K562 (cell line): ENCODE results near the gene TSC22D1. TPM values are rescaled to one million over a fixed set of nuclear protein-coding genes. Genes with fewer than 3 reads are reported as not detected.

Source experiments
- ARNT ChIP-seq, 2 experiments: fragments of 450-650 bp; IDR thresholded peaks; 2 replicates each; pipeline ENCODE4 v1.6.1; 2016; ENCODE audit warnings: mild to moderate bottlenecking in 1 of 2
- BMI1 ChIP-seq: fragments of 150-350 bp; IDR thresholded peaks from 2 replicates; pipeline ENCODE4 v1.6.1; 2014; ENCODE audit warnings: low read length
- EP400 ChIP-seq: fragments of 450-650 bp; IDR thresholded peaks from 2 replicates; pipeline ENCODE4 v1.6.1; 2017; ENCODE audit warnings: antibody characterized with exemption, mild to moderate bottlenecking, moderate library complexity
- ERF ChIP-seq: fragments of 450-650 bp; formaldehyde crosslinking; IDR thresholded peaks from 2 replicates; pipeline ENCODE4 v1.4.0; 2020; ENCODE audit warnings: mild to moderate bottlenecking, mixed read lengths
- FOXM1 ChIP-seq, 2 experiments: fragments of 450-650 bp in 1 of 2; sonication (generic) in 1 of 2; formaldehyde crosslinking in 1 of 2; IDR thresholded peaks; 2 replicates each; pipeline versions ENCODE4 v1.6.1 to v1.9.0; 2017 to 2022; ENCODE audit warnings: low read depth in 2 of 2, mild to moderate bottlenecking in 2 of 2, missing genetic modification reagents in 1 of 2, moderate library complexity in 1 of 2
- GATA2 ChIP-seq: sonication (generic); formaldehyde crosslinking; IDR thresholded peaks from 2 replicates; pipeline ENCODE4 v1.4.0; 2020; ENCODE audit warnings: mild to moderate bottlenecking, missing genetic modification reagents
- HDAC3 ChIP-seq: fragments of 450-650 bp; IDR thresholded peaks from 2 replicates; pipeline ENCODE4 v1.6.1; 2018; ENCODE audit warnings: borderline replicate concordance, mild to moderate bottlenecking, moderate library complexity; ENCODE audit not compliant: partially characterized antibody
- HNRNPLL ChIP-seq: fragments of 200-400 bp; formaldehyde crosslinking; IDR thresholded peaks from 2 replicates; pipeline ENCODE4 v1.6.1; 2017; ENCODE audit warnings: low read length, low read depth, mild to moderate bottlenecking; ENCODE audit not compliant: poor library complexity, severe bottlenecking
- ILK ChIP-seq: fragments of 450-650 bp; IDR thresholded peaks from 2 replicates; pipeline ENCODE4 v1.6.1; 2016; ENCODE audit warnings: missing genetic modification characterization, low read depth, mild to moderate bottlenecking, missing compliant biosample characterization, moderate library complexity, borderline replicate concordance
- KAT2B ChIP-seq: IDR thresholded peaks from one replicate; pipeline ENCODE4 v1.6.1; 2012; ENCODE audit warnings: low read depth, mild to moderate bottlenecking, control low read depth, inconsistent platforms, low read length, moderate library complexity
- KLF1 ChIP-seq: fragments of 450-650 bp; IDR thresholded peaks from 2 replicates; pipeline ENCODE4 v1.6.1; 2016; ENCODE audit warnings: missing genetic modification characterization, missing compliant biosample characterization
- MECOM ChIP-seq: fragments of 250-450 bp; sonication (Bioruptor Pico); IDR thresholded peaks from 2 replicates; pipeline ENCODE4 v1.8.0; 2022; ENCODE audit warnings: inconsistent platforms
- MYC ChIP-seq, 2 experiments: fragments of 250-450 bp in 1 of 2; sonication (Bioruptor Pico) in 1 of 2; IDR thresholded peaks; 2 replicates each; pipeline versions ENCODE4 v1.5.1 to v1.6.1; 2012 to 2021; ENCODE audit warnings: low read depth in 2 of 2, borderline replicate concordance in 1 of 2, improper control_type of control experiment in 1 of 2, low read length in 1 of 2, mild to moderate bottlenecking in 1 of 2, moderate library complexity in 1 of 2
- NCOA4 ChIP-seq: fragments of 450-650 bp; IDR thresholded peaks from 2 replicates; pipeline ENCODE4 v1.6.1; 2018; ENCODE audit warnings: mild to moderate bottlenecking; ENCODE audit not compliant: partially characterized antibody
- PHF21A ChIP-seq: fragments of 450-650 bp; IDR thresholded peaks from 2 replicates; pipeline ENCODE4 v1.6.1; 2017; ENCODE audit warnings: low read depth, borderline replicate concordance
- RBM25 ChIP-seq: fragments of 200-400 bp; formaldehyde crosslinking; IDR thresholded peaks from 2 replicates; pipeline ENCODE4 v1.6.1; 2018; ENCODE audit warnings: low read length, low read depth, moderate library complexity; ENCODE audit not compliant: severe bottlenecking
- SIN3A ChIP-seq, 2 experiments: fragments of 150-350 bp in 1 of 2; IDR thresholded peaks; 2 replicates each; pipeline ENCODE4 v1.6.1; 2011 to 2016; ENCODE audit warnings: borderline replicate concordance in 2 of 2, low read depth in 2 of 2, low read length in 2 of 2, mild to moderate bottlenecking in 2 of 2, moderate library complexity in 2 of 2; ENCODE audit not compliant: control insufficient read depth in 1 of 2
- TAF15 ChIP-seq: fragments of 200-400 bp; formaldehyde crosslinking; IDR thresholded peaks from 2 replicates; pipeline ENCODE4 v1.6.1; 2017; ENCODE audit warnings: mild to moderate bottlenecking, low read depth, low read length, moderate library complexity
- TEAD1 ChIP-seq, 2 experiments: fragments of 450-650 bp in 1 of 2; sonication (generic) in 1 of 2; formaldehyde crosslinking; IDR thresholded peaks; 2 replicates each; pipeline versions ENCODE4 v1.4.0 to v1.8.0; 2020 to 2022; ENCODE audit warnings: mild to moderate bottlenecking in 2 of 2, missing genetic modification reagents in 1 of 2
- U2AF2 ChIP-seq: fragments of 200-400 bp; formaldehyde crosslinking; optimal IDR thresholded peaks from 2 replicates; pipeline ENCODE3; 2017; ENCODE audit warnings: low read depth, mild to moderate bottlenecking, low read length
- ZNF217 ChIP-seq: sonication (generic); formaldehyde crosslinking; IDR thresholded peaks from 2 replicates; pipeline ENCODE4 v1.8.0; 2022; ENCODE audit warnings: mild to moderate bottlenecking, missing genetic modification reagents
- ZNF311 ChIP-seq: fragments of 250-450 bp; sonication (Bioruptor Pico); IDR thresholded peaks from 2 replicates; pipeline ENCODE4 v1.4.0; 2020; ENCODE audit warnings: mild to moderate bottlenecking, moderate library complexity
- ZNF764 ChIP-seq: fragments of 250-450 bp; sonication (Bioruptor Pico); IDR thresholded peaks from 2 replicates; pipeline ENCODE4 v1.4.0; 2020; ENCODE audit warnings: low read depth, mild to moderate bottlenecking, moderate library complexity
- ZNF766 ChIP-seq: fragments of 200-800 bp; sonication (Bioruptor generic); conservative IDR thresholded peaks from 2 replicates; pipeline ENCODE4 v1.6.1; 2016; ENCODE audit warnings: missing genetic modification characterization, missing compliant biosample characterization
- polyA plus RNA-seq, 8 experiments: library from polyadenylated mRNA; depleted of rRNA in 4 of 8; stranded (reverse) in 5 of 8; unstranded in 3 of 8; fragments of >200 nt; fragmentation: Nextera tagmentation in 2 of 8; fragmentation: Illumina TruSeq in 1 of 8; extraction: Ambion mirVana in 2 of 8; extraction: Trizol in 1 of 8; gene quantifications; 2 replicates each; pipeline versions ENCODE4 v1.2.1 to v1.2.3, GENCODE V29; 2011 to 2014; ENCODE audit warnings: inconsistent platforms in 1 of 8, missing spikeins in 1 of 8
- total RNA-seq, 7 experiments: library from RNA; depleted of rRNA in 6 of 7; stranded (reverse); fragments of >200 nt in 6 of 7; fragmentation: Illumina TruSeq in 2 of 7; extraction: Trizol in 2 of 7; gene quantifications; 2 replicates each; pipeline versions ENCODE4 v1.2.1 to v1.2.3, GENCODE V29; 2011 to 2021; ENCODE audit warnings: low replicate concordance in 1 of 7
- TF ChIP-seq, protein P1 (sequence below): fragments of 450-650 bp; IDR thresholded peaks from 2 replicates; pipeline ENCODE4 v1.6.1; 2018; ENCODE audit warnings: mild to moderate bottlenecking, low read depth; ENCODE audit not compliant: partially characterized antibody
- TF ChIP-seq, protein P2 (sequence below): fragments of 200-400 bp; formaldehyde crosslinking; IDR thresholded peaks from 2 replicates; pipeline ENCODE4 v1.6.1; 2017; ENCODE audit warnings: mild to moderate bottlenecking, low read depth, low read length, moderate library complexity

The TSC22D1 gene
- total and polyA plus RNA-seq, 9 of the 15 experiments (the other 6 are each of a cell fraction or from before 2014, with no cell fraction given): 2.6 to 19.8 (median 8.4) TPM

DNA sequence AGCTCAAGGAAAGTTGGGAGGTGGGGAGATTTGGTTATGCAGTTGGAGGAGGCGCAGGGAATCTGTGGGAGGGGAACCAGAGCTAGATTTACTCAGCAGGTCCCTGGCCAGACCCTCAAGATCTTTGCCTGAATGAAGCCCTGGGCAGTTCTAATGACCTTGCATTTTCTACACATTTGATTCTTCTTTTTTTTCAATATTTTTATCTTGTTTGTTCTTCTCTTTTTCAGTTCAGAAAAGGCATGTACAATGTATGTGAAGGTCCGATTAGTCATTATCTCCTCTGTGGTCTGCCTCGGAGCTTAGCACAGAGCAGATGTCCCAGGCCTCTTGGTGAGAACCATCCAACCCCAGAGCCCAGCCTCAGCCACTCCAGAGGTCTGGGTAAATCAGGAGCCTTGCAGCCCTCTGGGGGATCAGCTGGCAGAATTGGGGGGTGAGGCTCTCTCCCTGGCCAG lies 178.3 kb downstream of the TSC22D1 start (continued):
- TF ChIP-seq, protein P1, sequence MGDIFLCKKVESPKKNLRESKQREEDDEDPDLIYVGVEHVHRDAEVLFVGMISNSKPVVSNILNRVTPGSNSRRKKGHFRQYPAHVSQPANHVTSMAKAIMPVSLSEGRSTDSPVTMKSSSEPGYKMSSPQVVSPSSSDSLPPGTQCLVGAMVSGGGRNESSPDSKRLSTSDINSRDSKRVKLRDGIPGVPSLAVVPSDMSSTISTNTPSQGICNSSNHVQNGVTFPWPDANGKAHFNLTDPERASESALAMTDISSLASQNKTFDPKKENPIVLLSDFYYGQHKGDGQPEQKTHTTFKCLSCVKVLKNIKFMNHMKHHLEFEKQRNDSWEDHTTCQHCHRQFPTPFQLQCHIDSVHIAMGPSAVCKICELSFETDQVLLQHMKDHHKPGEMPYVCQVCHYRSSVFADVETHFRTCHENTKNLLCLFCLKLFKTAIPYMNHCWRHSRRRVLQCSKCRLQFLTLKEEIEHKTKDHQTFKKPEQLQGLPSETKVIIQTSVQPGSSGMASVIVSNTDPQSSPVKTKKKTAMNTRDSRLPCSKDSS: no peak
- TF ChIP-seq NCOA4 (no peak), PHF21A (peak; percentile 35; the same call in 1 of the 2 replicates), ZNF311 (CRISPR knock-in tag) (no peak), EP400 (peak; percentile 19; the same call in 1 of the 2 replicates), ILK (no peak), BMI1 (no peak), FOXM1 (IDR thresholded peaks at IDR 0.05; ENCODE audit: low read depth) (peak; percentile 91), FOXM1 (CRISPR knock-in tag; IDR thresholded peaks at IDR 0.05; ENCODE audit: low read depth) (no peak), ZNF766 (peak; percentile 52), HNRNPLL (no peak), KLF1 (tag) (no peak), KAT2B (no peak), MYC (IDR thresholded peaks at IDR 0.05; ENCODE audit: low read depth, low read length) (no peak), MYC (CRISPR knock-in tag; IDR thresholded peaks at IDR 0.05; ENCODE audit: borderline replicate concordance, low read depth) (no peak), TEAD1 (CRISPR knock-in tag; IDR thresholded peaks at IDR 0.05) (0 out of 4 replicates have a peak, but pooled peaks of 1 of the 2 experiments have one; percentile 17), RBM25 (no peak), HDAC3 (peak; percentile 76), TAF15 (no peak), ERF (CRISPR knock-in tag) (no peak), SIN3A (IDR thresholded peaks at IDR 0.05; ENCODE audit: borderline replicate concordance in 2 of 2, control insufficient read depth in 1 of 2, low read depth in 2 of 2, low read length in 2 of 2) (0 out of 4 replicates have a peak, but pooled peaks of 1 of the 2 experiments have one; percentile 37), ZNF764 (CRISPR knock-in tag) (no peak), MECOM (CRISPR knock-in tag) (no peak), ARNT (IDR thresholded peaks at IDR 0.05) (peak; percentile 68 to 73; a peak in 2 of 4 replicates), ZNF217 (CRISPR knock-in tag) (no peak), GATA2 (CRISPR knock-in tag) (peak; percentile 92), U2AF2 (no peak)
- TF ChIP-seq, protein P2, sequence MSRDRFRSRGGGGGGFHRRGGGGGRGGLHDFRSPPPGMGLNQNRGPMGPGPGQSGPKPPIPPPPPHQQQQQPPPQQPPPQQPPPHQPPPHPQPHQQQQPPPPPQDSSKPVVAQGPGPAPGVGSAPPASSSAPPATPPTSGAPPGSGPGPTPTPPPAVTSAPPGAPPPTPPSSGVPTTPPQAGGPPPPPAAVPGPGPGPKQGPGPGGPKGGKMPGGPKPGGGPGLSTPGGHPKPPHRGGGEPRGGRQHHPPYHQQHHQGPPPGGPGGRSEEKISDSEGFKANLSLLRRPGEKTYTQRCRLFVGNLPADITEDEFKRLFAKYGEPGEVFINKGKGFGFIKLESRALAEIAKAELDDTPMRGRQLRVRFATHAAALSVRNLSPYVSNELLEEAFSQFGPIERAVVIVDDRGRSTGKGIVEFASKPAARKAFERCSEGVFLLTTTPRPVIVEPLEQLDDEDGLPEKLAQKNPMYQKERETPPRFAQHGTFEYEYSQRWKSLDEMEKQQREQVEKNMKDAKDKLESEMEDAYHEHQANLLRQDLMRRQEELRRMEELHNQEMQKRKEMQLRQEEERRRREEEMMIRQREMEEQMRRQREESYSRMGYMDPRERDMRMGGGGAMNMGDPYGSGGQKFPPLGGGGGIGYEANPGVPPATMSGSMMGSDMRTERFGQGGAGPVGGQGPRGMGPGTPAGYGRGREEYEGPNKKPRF: no peak
